ENCODE measurements around the gene NF1. TPM values are rescaled to one million over a fixed set of nuclear protein-coding genes. Genes with fewer than 3 reads are reported as not detected.
A peak's percentile ranks its signal among the peaks of the same experiment; 100 is the strongest.

Gene NF1
- total and polyA plus RNA-seq, 2 of the 13 experiments (the other 11 are each of a cell fraction or from before 2014, with no cell fraction given) = 21.5 to 26.5 TPM

DNA sequence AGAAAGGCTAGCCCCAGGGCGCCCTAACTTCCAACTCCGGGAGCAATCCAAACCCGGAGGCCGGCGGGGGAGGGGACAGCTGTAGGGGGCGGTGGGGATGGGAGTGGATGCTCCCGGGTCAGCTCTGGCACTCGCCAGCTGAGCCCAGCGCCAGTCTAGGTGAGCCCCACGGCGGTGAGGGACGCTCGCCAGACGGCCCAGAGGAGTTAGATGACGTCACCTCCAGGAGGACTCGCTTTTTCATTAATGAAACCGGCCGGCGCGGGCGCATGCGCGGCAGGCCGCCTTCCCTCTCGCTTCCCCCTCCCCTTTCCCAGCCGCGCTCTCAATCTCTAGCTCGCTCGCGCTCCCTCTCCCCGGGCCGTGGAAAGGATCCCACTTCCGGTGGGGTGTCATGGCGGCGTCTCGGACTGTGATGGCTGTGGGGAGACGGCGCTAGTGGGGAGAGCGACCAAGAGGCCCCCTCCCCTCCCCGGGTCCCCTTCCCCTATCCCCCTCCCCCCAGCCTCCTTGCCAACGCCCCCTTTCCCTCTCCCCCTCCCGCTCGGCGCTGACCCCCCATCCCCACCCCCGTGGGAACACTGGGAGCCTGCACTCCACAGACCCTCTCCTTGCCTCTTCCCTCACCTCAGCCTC lies at the start of gene NF1 (continued):
- TF ChIP-seq, protein P1, sequence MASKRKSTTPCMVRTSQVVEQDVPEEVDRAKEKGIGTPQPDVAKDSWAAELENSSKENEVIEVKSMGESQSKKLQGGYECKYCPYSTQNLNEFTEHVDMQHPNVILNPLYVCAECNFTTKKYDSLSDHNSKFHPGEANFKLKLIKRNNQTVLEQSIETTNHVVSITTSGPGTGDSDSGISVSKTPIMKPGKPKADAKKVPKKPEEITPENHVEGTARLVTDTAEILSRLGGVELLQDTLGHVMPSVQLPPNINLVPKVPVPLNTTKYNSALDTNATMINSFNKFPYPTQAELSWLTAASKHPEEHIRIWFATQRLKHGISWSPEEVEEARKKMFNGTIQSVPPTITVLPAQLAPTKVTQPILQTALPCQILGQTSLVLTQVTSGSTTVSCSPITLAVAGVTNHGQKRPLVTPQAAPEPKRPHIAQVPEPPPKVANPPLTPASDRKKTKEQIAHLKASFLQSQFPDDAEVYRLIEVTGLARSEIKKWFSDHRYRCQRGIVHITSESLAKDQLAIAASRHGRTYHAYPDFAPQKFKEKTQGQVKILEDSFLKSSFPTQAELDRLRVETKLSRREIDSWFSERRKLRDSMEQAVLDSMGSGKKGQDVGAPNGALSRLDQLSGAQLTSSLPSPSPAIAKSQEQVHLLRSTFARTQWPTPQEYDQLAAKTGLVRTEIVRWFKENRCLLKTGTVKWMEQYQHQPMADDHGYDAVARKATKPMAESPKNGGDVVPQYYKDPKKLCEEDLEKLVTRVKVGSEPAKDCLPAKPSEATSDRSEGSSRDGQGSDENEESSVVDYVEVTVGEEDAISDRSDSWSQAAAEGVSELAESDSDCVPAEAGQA (IDR thresholded peaks at IDR 0.05; ENCODE audit: low read depth) = no peak
- TF ChIP-seq, protein P1 (CRISPR knock-in tag; IDR thresholded peaks at IDR 0.05; ENCODE audit: borderline replicate concordance) = 0 out of 2 replicates have a peak, but pooled peaks have one; percentile 23
- TF ChIP-seq ZNF143 (CRISPR knock-in tag; IDR thresholded peaks at IDR 0.05) (0 out of 2 replicates have a peak, but pooled peaks have one; percentile 13), HNRNPH1 (optimal IDR thresholded peaks at IDR 0.05; ENCODE audit: low read depth, low read length) (no peak), ZNF282 (IDR thresholded peaks at IDR 0.05; ENCODE audit: partially characterized antibody) (no peak), SAP130 (CRISPR knock-in tag; IDR thresholded peaks at IDR 0.05; ENCODE audit: low read depth) (peak; percentile 45), ZFX (CRISPR knock-in tag; IDR thresholded peaks at IDR 0.05; ENCODE audit: low read depth) (peak; percentile 41; the same call in 1 of the 2 replicates), MLLT10 (CRISPR knock-in tag; IDR thresholded peaks at IDR 0.05) (no peak), STAT5B (CRISPR knock-in tag; IDR thresholded peaks at IDR 0.05) (no peak), SKIL (CRISPR knock-in tag; IDR thresholded peaks at IDR 0.05; ENCODE audit: borderline replicate concordance) (no peak), KMT2B (CRISPR knock-in tag; IDR thresholded peaks at IDR 0.05) (peak; percentile 44; the same call in 1 of the 2 replicates), CREB1 (IDR thresholded peaks at IDR 0.05) (peak; percentile 98), CREB1 (CRISPR knock-in tag; IDR thresholded peaks at IDR 0.05) (peak; percentile 51; the same call in 1 of the 2 replicates), CBFB (CRISPR knock-in tag; IDR thresholded peaks at IDR 0.05) (0 out of 2 replicates have a peak, but pooled peaks have one; percentile 42), BHLHE40 (IDR thresholded peaks at IDR 0.05; ENCODE audit: low read length) (0 out of 2 replicates have a peak, but pooled peaks have one; percentile 6), ELF3 (CRISPR knock-in tag; IDR thresholded peaks at IDR 0.05) (no peak; the same call in 1 of the 2 replicates), NRL (CRISPR knock-in tag; IDR thresholded peaks at IDR 0.05; ENCODE audit: borderline replicate concordance) (0 out of 2 replicates have a peak, but pooled peaks have one; percentile 1), FOXP4 (CRISPR knock-in tag; IDR thresholded peaks at IDR 0.05) (0 out of 2 replicates have a peak, but pooled peaks have one; percentile 24), POLR2G (IDR thresholded peaks at IDR 0.05; ENCODE audit: low read depth, low read length) (peak; percentile 75)
